ENCODE data around the gene UNC13D.

GRCh38 chr17:75853433-75853832 lies 9.2 kb upstream of the UNC13D start:
- TF ChIP-seq, protein P1, sequence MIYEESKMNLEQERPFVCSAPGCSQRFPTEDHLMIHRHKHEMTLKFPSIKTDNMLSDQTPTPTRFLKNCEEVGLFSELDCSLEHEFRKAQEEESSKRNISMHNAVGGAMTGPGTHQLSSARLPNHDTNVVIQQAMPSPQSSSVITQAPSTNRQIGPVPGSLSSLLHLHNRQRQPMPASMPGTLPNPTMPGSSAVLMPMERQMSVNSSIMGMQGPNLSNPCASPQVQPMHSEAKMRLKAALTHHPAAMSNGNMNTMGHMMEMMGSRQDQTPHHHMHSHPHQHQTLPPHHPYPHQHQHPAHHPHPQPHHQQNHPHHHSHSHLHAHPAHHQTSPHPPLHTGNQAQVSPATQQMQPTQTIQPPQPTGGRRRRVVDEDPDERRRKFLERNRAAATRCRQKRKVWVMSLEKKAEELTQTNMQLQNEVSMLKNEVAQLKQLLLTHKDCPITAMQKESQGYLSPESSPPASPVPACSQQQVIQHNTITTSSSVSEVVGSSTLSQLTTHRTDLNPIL (CRISPR knock-in tag; IDR thresholded peaks at IDR 0.05; ENCODE audit: low read depth), result no peak
- TF ChIP-seq RARB (CRISPR knock-in tag; IDR thresholded peaks at IDR 0.05), result no peak
- no peak for TF ChIP-seq TOX (CRISPR knock-in tag; IDR thresholded peaks at IDR 0.05; ENCODE audit: borderline replicate concordance)
- no peak for TF ChIP-seq PPARA (CRISPR knock-in tag; IDR thresholded peaks at IDR 0.05; ENCODE audit: borderline replicate concordance)
- no peak for TF ChIP-seq ZNF70 (CRISPR knock-in tag; IDR thresholded peaks at IDR 0.05)
- no peak for TF ChIP-seq ZFP30 (CRISPR knock-in tag; IDR thresholded peaks at IDR 0.05)
- TF ChIP-seq POU6F1 (CRISPR knock-in tag; IDR thresholded peaks at IDR 0.05; ENCODE audit: borderline replicate concordance, low read depth), result no peak
- TF ChIP-seq ZNF8 (CRISPR knock-in tag; IDR thresholded peaks at IDR 0.05), result no peak
- 0 out of 2 replicates have a peak, but pooled peaks have one; percentile 3 for TF ChIP-seq PATZ1 (CRISPR knock-in tag; IDR thresholded peaks at IDR 0.05; ENCODE audit: borderline replicate concordance)
- TF ChIP-seq ZNF565 (CRISPR knock-in tag; conservative IDR thresholded peaks at IDR 0.05; ENCODE audit: low read depth), result no peak
- TF ChIP-seq ARNTL (CRISPR knock-in tag; IDR thresholded peaks at IDR 0.05; ENCODE audit: borderline replicate concordance, low read depth), result no peak

All from SK-N-SH treated with all-trans-retinoic acid at 6 μM for 48 hours (cell line).